Glutamatergic neuron (in vitro differentiated cells): Measurements from ENCODE around the gene TRAF3IP1. TPM values are rescaled to one million over a fixed set of nuclear protein-coding genes. Genes with fewer than 3 reads are reported as not detected.
"Not testable (repeated sequence)": the region's sequence is repeated elsewhere in the genome, so short reads cannot be mapped to it uniquely, and the experiment has no call there.

Experiments used
- DNase-seq: peaks from one replicate; pipeline ENCODE4 v3.0.0; 2022
- H3K27ac Mint-ChIP-seq: one replicate; pipeline ENCODE4 v1.8.0; 2020; ENCODE audit warnings: mild to moderate bottlenecking, mixed read lengths, inconsistent platforms; ENCODE audit not compliant: unreplicated experiment
- H3K27me3 Mint-ChIP-seq: one replicate; pipeline ENCODE4 v1.8.0; 2020; ENCODE audit warnings: mild to moderate bottlenecking, moderate library complexity, mixed read lengths, inconsistent platforms; ENCODE audit not compliant: unreplicated experiment
- H3K36me3 Mint-ChIP-seq: one replicate; pipeline ENCODE4 v1.8.0; 2020; ENCODE audit warnings: mild to moderate bottlenecking, mixed read lengths, inconsistent platforms; ENCODE audit not compliant: unreplicated experiment
- H3K4me1 Mint-ChIP-seq: one replicate; pipeline ENCODE4 v1.8.0; 2020; ENCODE audit warnings: mild to moderate bottlenecking, low read depth, mixed read lengths, inconsistent platforms; ENCODE audit not compliant: unreplicated experiment
- H3K4me3 Mint-ChIP-seq: one replicate; pipeline ENCODE4 v1.8.0; 2020; ENCODE audit warnings: mild to moderate bottlenecking, mixed read lengths, inconsistent platforms; ENCODE audit not compliant: unreplicated experiment
- H3K9me3 Mint-ChIP-seq: one replicate; pipeline ENCODE4 v1.8.0; 2020; ENCODE audit warnings: mild to moderate bottlenecking, moderate library complexity, mixed read lengths, inconsistent platforms; ENCODE audit not compliant: unreplicated experiment
- total RNA-seq: library from RNA; stranded (reverse); fragmentation: NEBNext Ultra II Directional; extraction: Animal tissue kit (Norgen Biotek cat#: 25700); gene quantifications from one replicate; pipeline ENCODE4 v1.2.1, GENCODE V29; 2021; ENCODE audit not compliant: unreplicated experiment
- TF ChIP-seq, protein P1 (sequence below): fragments of 200-600 bp; sonication (generic); IDR thresholded peaks from one replicate; pipeline ENCODE4 v1.5.0; 2021; ENCODE audit not compliant: partially characterized antibody, unreplicated experiment

The TRAF3IP1 gene
- total RNA-seq, 1 donor from 2014 or later, result 10.3 TPM

DNA sequence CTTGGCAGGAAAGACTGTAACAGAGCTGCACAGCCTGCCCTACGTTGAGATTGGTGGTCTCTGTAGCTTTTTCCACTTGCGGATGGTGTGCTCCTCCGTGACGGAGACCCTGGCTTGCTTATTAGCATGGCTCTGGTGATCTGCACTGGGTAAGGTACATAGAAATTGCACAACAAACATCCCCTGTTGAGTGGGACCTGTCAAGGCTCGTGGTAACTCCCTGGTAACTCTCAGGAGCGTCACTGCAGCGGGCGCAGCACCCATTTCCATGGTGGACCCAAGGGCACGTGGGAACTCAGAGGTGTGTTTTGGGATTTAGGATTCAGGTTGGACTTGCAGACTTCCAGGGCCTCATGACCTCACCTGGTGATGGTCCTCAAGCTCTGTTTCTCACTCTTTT, 1.1 kb downstream of the TRAF3IP1 start:
- Mint-ChIP-seq H3K4me3 (peak overlapping the region; percentile 87), H3K4me1 (peaks cover 7% of the 10 kb centered on the region), H3K27ac (no peak overlapping the region), H3K36me3 (no peaks in the 10 kb centered on the region), H3K27me3 (peaks cover 4% of the 10 kb centered on the region), H3K9me3 (peaks cover 1% of the 10 kb centered on the region)
- TF ChIP-seq, protein P1, sequence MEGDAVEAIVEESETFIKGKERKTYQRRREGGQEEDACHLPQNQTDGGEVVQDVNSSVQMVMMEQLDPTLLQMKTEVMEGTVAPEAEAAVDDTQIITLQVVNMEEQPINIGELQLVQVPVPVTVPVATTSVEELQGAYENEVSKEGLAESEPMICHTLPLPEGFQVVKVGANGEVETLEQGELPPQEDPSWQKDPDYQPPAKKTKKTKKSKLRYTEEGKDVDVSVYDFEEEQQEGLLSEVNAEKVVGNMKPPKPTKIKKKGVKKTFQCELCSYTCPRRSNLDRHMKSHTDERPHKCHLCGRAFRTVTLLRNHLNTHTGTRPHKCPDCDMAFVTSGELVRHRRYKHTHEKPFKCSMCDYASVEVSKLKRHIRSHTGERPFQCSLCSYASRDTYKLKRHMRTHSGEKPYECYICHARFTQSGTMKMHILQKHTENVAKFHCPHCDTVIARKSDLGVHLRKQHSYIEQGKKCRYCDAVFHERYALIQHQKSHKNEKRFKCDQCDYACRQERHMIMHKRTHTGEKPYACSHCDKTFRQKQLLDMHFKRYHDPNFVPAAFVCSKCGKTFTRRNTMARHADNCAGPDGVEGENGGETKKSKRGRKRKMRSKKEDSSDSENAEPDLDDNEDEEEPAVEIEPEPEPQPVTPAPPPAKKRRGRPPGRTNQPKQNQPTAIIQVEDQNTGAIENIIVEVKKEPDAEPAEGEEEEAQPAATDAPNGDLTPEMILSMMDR, result no peak
- no peak for DNase-seq

DNA sequence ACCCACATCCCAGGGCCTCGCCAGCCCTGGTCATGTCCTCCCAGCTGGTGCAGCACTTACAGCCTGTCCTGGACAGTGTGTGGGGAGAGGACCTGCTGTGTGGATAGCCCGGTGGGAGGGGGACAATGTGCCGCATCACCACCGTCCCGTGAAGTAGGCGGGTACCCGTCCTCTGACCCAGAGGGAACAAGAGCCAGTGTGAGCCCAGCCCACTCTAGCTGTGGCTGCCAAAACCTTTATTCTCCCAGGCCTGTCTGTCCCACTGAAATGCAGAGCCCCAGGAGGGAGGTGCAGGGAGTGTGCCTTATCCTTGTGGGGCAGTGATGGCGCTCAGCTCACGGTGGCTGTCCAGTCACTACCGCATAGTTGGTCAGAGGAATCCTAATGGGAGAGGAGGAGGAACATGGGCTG, 1.7 kb downstream of the TRAF3IP1 start:
- no peak for DNase-seq
- H3K27ac Mint-ChIP-seq, result no peak overlapping the region
- H3K9me3 Mint-ChIP-seq, result no peaks in the 10 kb centered on the region
- peaks cover 4% of the 10 kb centered on the region for H3K27me3 Mint-ChIP-seq
- TF ChIP-seq, protein P1, result no peak
- H3K4me3 Mint-ChIP-seq, result peak overlapping the region; percentile 87
- peaks cover 7% of the 10 kb centered on the region for H3K4me1 Mint-ChIP-seq
- H3K36me3 Mint-ChIP-seq, result no peaks in the 10 kb centered on the region

DNA sequence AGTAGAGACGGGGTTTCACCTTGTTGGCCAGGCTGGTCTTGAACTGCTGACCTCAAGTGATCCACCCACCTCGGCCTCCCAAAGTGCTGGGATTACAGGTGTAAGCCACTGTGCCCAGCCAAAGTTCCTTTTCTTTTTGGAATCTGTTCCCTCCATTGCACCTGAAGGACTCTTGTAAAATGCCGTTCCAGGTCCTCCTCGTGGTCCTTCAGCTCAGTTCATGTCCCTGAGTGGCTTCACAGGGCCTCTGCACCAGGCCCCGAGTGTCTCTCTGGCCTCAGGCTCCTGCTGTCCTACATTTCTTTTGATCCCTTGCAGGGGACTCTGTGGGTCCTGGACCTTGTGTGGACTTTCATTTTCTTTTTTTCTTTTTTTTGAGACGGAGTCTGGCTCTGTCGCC, 3.9 kb downstream of the TRAF3IP1 start:
- not testable (repeated sequence) for H3K36me3 Mint-ChIP-seq, H3K27ac Mint-ChIP-seq, DNase-seq, H3K4me1 Mint-ChIP-seq, H3K9me3 Mint-ChIP-seq, H3K27me3 Mint-ChIP-seq, H3K4me3 Mint-ChIP-seq

DNA sequence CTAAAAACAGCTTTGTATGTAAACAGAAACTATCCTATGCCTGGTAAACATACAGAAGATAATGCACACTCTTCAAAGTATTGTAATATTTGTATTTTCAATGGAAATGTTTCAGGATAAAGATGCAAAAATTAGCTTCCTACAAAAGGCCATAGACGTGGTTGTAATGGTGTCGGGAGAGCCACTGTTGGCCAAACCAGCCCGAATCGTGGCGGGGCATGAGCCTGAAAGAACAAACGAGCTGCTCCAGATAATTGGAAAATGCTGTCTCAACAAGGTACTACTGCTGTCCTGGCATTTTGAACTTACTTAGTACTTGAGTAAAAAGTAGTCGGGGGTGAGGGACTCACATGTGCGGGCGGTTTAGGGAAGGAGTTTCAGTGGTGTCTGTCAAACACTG, 5.4 kb downstream of the TRAF3IP1 start:
- Mint-ChIP-seq H3K36me3 (peaks cover 7% of the 10 kb centered on the region), H3K27me3 (no peaks in the 10 kb centered on the region), H3K4me1 (peaks cover 4% of the 10 kb centered on the region), H3K9me3 (peaks cover 2% of the 10 kb centered on the region), H3K27ac (no peak overlapping the region), H3K4me3 (no peak overlapping the region)
- TF ChIP-seq, protein P1, result no peak
- no peak for DNase-seq

DNA sequence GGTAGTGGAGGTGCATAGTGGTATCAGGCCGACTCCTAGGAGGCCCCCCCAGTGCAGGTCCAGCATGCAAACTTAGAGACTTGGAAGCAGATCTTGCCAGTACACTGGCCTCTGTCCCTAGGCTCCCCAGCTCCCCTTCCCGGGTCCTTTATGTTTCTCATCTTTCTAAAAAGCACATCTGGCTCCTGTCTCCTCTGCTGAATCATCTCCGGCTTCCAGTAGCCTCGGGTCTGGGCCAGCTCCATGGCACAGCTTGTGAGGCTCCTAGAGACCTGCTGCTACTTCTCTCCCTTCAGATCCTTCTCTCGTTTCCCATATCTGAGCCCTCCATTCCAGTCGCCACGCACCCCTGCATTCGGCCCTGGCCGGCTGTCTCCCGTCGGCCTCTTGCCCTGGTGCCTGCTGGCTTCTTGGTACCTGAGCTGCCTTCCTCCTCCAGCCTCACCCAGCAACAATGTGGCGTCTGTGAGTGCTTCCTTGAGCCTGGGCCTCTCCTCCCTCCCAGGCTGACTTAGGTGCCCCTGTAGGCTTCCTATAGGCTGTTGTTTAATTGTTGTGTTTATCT, 6.6 kb downstream of the TRAF3IP1 start:
- no peaks in the 10 kb centered on the region for H3K27me3 Mint-ChIP-seq
- H3K36me3 Mint-ChIP-seq, result peaks cover 7% of the 10 kb centered on the region
- TF ChIP-seq, protein P1, result no peak
- H3K4me1 Mint-ChIP-seq, result no peaks in the 10 kb centered on the region
- H3K27ac Mint-ChIP-seq, result no peak overlapping the region
- DNase-seq, result no peak
- H3K4me3 Mint-ChIP-seq, result no peak overlapping the region
- H3K9me3 Mint-ChIP-seq, result peaks cover 2% of the 10 kb centered on the region
